Daoy (cell line): ENCODE results near the gene NDUFB10. TPM values are rescaled to one million over a fixed set of nuclear protein-coding genes. Genes with fewer than 3 reads are reported as not detected.

ENCODE experiments used
- DNase-seq: peaks from one replicate; pipeline ENCODE4 v3.0.0-alpha.2; 2015; ENCODE audit warnings: low read depth
- total RNA-seq: library from RNA; depleted of rRNA; stranded (reverse); fragments of >200 nt; shearing (Covaris generic); gene quantifications from 2 replicates; pipeline ENCODE4 v1.2.3, GENCODE V29; 2014

NDUFB10 gene
- total RNA-seq, 1 experiment from 2014 or later, result 156 TPM

DNA sequence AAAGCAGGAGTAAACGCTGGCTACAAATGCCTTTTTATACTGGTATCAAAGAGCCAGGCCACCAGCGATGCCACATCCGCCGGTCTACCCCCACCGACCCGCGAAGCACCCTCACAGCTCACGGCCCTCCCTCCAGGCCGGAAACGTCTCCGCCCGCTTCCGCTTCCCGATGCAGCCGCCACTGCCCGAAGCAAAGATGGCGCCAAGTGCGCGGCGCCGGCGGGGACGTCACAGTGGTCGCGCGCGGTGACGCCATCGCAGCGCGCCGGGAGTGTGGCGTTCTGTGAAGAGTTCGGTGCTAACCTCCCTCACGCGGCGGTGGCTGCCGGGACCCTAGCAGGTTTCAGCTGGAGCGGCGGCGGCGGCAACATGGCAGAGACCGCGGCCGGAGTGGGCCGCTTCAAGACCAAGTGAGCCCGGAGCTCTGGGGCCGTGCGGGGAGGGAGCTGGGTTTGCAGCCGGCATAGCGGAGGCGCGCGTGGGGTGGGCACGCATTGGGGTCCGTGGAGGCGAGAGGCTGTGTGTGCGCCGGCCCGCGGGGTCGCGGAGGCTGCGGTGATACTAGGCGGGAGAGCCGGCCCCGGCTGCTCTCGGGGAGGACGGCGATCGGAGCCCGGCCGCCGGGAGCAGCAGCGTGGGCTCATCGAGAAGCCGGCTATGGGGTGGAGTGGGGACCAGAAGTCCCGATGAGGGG is 12.6 kb downstream of the NDUFB10 start, which contains the start of gene TBL3:
Gene TBL3, plus strand, starts transcription at position 258 of the 694 bp plus-strand sequence. Its CDS starts 112 bp downstream, at position 370.
- DNase-seq, result peak; percentile 98

GRCh38 chr16:1972490-1972877 is 13.1 kb downstream of the NDUFB10 start:
- DNase-seq, result no peak

GRCh38 chr16:1973461-1974156 is 14.3 kb downstream of the NDUFB10 start:
- no peak for DNase-seq

- no peak for DNase-seq
Measured at GRCh38 chr16:1974157-1975070, 15.1 kb downstream of the NDUFB10 start.

GRCh38 chr16:1975432-1976215 is 16.3 kb downstream of the NDUFB10 start:
- no peak for DNase-seq

GRCh38 chr16:1976216-1976520 is 16.8 kb downstream of the NDUFB10 start:
- DNase-seq, result no peak

DNA sequence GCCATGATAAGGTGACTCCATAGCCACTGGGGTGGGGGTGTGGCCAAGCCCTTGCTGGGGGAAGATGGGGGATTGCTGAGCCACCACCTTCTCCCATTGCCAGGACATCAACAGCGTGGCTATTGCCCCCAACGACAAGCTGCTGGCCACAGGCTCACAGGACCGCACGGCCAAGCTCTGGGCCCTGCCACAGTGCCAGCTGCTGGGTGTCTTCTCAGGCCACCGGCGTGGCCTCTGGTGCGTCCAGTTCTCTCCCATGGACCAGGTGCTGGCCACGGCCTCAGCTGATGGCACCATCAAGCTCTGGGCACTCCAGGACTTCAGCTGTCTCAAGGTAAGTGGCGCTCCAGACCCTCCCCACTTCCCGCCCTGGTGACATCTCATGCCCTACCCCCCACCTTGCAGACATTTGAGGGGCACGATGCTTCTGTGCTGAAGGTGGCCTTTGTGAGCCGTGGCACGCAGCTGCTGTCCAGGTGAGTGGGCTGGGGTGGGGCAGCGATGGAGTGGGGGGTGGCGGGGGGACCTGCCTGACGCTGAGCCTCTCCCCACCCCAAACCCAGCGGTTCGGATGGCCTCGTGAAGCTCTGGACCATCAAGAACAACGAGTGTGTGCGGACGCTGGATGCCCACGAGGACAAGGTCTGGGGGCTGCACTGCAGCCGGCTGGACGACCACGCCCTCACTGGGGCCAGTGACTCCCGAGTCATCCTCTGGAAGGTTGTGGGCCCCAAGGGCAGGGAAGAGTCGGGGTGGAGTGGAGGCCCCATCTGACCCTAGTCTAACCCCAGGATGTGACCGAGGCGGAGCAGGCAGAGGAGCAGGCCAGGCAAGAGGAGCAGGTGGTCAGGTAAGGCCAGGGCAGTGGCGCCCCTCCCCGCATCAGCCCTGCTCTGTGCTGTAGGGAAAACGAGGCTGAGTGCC is 17.9 kb downstream of the NDUFB10 start:
- DNase-seq, result no peak

DNA sequence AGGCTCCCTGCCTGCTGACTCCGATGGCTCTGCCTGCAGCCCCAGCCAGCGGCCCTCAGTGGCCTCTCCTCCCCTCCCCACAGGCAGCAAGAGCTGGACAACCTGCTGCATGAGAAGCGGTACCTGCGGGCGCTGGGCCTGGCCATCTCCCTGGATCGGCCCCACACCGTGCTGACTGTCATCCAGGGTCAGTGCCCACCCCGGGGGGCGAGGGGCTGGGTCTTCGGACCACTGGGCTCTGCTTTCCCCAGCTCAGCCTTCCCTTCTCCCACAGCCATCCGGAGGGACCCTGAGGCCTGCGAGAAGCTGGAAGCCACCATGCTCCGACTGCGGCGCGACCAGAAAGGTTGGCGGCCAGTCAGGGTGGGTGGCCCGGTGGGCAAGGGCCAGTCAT is 18.5 kb downstream of the NDUFB10 start:
- DNase-seq, result no peak

DNA sequence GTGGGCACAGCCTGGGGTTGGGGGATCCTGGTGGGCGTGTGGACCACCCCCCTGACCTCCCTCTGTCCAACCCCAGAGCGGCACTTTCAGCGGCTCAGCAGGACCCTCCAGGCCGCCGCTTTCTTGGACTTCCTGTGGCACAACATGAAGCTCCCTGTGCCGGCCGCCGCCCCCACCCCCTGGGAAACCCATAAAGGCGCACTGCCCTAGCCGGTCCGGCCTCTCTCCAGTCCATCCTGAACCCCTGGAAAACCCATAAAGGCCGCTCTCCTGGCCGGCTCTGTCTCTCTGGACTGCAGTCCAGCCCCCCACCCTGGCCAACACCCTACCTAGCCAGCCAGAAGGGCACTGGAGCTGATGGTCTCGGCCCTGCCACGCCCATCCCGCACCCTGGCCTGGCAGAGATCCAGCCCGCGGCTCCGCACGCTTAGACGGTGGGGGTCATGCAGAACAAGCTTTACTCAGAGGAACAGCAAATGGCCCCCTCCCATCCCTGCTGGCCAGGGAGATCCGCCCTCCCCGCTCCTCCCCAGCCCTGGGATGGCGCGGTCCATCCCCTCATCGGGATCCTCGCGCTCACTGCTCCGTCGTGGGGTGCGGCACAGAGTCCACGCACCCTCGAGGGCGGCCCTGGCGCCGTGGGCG is 19.3 kb downstream of the NDUFB10 start:
- DNase-seq, result no peak

DNA sequence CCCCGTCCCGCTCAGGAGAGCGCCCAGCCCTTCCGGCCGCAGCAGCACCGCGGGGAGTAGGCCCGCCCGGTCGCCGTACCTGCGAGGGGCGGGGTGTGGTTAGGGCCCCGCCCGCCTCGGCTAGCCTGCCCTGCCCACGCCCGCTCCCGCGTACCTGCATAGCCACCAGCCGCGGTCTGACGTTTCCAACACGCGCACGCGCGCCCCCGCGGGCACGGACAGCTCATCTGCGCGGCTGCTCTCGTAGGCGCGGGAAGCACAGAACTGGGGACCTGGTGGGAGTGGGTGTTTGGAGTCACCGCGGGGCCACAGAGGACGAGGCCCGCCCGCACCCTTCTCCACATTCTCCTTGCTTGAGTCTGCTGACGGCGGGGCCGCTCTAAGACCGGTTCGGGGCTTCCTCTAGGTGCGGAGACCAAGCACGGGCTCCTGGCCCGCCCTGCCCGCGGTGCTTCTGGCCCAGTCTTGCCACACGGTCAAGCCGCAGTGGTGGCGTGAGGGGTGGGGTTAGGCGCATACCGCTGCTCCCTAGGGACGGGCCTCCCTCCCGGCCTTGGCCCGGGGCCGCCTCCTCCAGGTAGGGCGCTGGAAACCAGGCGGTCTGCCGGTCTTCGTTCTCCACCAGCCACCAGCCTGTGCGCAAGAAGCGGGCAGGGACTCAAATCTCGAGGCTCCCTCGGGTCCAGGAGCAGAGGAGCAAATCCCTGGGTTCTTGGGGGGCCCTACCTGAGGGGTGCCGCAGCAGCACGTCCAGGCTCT is 20.1 kb downstream of the NDUFB10 start:
- no peak for DNase-seq

DNA sequence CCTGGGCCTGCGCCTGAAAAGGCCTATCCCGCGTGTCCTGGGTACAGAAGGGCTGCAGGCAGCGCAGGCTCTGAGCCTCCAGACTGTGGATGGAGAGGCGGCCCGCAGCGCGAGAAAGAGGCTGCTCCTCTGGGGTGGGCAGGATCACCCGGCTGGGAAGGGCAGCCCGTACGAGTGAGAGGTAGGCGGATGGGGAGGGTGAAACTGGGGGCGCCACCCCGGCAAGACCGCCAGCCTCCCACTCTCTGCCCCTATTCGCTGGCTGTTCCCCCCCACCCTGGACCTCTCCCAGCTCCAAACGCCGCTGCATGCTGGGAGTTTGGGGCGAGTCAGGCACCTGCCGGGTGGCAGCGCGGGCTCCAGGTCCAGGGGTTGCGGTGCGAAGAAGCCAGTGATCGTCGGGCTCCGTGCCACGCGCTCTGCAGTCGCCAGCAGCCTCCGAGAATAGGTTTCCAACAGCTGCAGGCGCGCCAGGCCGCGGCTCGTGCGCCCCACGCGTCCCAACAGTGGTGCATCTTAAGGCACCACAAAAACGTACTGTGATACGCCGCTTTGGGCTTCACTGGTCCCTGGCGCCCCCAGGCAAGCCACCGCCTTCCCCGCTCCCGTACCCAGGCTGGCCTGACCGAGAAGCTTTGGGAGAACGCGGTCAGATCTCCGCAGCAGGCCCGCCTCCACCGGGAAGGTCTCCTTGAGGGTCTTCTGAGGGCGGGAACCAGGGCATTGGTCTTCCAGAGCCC is 20.9 kb downstream of the NDUFB10 start:
- no peak for DNase-seq

DNA sequence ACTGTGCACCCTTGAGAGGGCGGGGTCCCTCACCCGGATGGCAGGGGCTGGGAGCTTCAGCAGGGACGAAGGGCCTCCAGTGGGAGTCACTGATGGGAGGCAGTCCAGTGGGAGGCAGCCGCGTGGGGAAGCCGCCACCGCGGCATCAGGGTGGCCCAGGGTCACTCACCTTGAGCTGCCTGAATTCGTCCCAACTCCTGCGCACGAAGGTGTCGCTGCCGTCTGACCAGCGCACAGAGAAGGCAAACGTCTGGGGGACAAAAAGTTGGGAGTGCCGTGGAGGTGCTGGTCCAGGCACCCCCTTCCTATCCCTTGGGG is 21.4 kb downstream of the NDUFB10 start:
- no peak for DNase-seq

- no peak for DNase-seq
Measured at GRCh38 chr16:1981398-1981836, 22.1 kb downstream of the NDUFB10 start, which contains the start of gene NOXO1. Gene NOXO1 (minus strand): TSS chr16:1981469. CDS start chr16:1981179, 290 bp downstream.

DNA sequence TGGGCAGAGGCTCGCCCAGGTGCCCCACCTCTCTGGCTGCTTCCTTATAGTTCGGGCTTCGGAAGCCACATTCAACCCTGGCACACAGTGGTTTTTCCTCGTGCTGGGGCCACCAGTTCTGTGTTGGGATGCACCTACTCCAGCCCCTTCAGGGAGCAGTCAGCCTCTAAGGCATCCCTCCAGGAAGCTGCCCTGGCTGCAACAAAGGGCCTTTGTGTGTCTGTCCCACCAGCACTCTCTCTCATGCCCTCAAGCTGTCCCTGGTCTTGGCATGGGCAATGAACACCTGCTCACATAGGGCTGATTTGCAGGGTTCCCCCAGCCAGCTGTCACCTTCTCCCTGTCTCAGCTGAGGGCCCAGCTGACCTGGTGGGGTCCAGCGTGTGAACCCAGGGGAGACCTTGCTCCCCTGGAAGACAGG is 22.7 kb downstream of the NDUFB10 start:
- DNase-seq, result no peak

DNA sequence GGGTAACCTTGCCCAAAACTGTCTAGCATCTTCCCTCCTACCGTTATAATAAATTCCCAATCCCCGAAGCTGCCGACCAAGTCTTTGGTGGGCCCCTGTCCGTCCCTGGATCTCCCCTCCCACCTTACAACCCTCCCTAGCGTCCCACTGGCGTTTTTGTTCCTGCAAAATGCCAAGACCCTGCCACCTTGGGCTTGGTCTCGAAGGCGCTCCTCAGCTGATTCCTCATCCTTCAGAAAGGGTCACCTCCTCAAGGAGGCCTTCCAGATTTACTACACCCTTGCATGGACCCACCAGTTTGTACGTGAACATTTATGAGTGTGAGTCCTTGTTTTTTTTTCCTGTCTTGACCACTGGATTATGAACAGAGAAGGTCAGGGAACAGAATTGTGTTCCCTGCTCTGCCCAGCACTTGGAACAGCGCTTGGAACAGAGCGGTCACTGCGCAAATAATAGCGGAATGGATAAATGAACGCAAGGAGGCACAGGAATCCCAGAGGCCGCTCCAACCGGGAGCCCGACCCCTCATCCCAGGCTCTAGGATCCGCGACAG is 23.7 kb downstream of the NDUFB10 start:
- DNase-seq, result no peak

DNA sequence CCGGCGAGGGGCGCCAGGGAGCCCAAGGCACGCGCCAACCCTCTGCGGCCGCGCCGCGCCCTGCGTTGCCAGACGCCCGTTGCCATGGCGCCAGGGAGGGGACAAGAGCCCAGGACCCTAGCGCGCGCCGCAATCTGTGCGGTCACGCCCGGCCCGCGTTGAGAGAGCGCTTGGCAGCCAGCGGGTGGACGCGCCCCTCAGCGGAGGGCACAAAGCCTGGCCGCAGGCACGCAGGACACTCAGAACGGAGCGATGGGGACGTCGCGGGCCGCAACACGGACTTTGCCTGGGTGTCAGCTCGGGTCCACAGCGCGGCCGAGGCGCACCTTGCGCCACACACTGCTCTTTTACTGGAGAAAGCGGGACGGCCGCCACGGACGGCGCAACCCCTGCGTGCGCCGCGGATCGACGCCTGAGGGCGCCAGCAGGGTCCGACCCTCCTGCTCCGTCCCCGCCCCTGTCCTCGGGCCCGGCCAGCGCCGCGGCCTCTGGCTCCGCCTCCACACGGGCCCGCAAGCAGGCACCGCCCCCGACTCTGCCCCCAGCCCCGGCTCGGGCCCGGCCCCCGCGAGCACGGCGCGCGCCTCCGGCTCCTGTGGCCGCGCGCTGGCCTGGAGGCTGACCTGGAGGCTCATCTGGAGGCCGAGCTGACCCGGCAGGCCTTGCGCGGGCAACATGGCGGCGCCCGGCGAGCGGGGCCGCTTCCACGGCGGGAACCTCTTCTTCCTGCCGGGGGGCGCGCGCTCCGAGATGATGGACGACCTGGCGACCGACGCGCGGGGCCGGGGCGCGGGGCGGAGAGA is 24.4 kb downstream of the NDUFB10 start, which contains the start of gene GFER:
Gene GFER, plus strand, starts transcription at position 650 of the 803 bp plus-strand sequence. Its CDS starts 26 bp downstream, at position 676.
- peak; percentile 94 for DNase-seq
